Esophagus squamous epithelium (tissue), 4 donors: ENCODE data around the gene TRPC6.

Source experiments
- POLR2A ChIP-seq, 4 donors: fragments of 450-650 bp; IDR thresholded peaks; one replicate each; pipeline ENCODE4 v1.6.1; 2017; ENCODE audit warnings: antibody characterized with exemption in 4 of 4, mild to moderate bottlenecking in 4 of 4, moderate library complexity in 3 of 4
- TF ChIP-seq, protein P1 (sequence below), 6 experiments: fragments of 450-650 bp in 4 of 6; fragments of 200-600 bp in 2 of 6; sonication (generic) in 2 of 6; IDR thresholded peaks; one replicate each; pipeline ENCODE4 v1.5.1; 2016 to 2019; ENCODE audit warnings: antibody characterized with exemption in 6 of 6, mild to moderate bottlenecking in 4 of 6, moderate library complexity in 4 of 6

GRCh38 chr11:101574886-101575285, 8.9 kb downstream of the TRPC6 start:
- TF ChIP-seq, protein P1, sequence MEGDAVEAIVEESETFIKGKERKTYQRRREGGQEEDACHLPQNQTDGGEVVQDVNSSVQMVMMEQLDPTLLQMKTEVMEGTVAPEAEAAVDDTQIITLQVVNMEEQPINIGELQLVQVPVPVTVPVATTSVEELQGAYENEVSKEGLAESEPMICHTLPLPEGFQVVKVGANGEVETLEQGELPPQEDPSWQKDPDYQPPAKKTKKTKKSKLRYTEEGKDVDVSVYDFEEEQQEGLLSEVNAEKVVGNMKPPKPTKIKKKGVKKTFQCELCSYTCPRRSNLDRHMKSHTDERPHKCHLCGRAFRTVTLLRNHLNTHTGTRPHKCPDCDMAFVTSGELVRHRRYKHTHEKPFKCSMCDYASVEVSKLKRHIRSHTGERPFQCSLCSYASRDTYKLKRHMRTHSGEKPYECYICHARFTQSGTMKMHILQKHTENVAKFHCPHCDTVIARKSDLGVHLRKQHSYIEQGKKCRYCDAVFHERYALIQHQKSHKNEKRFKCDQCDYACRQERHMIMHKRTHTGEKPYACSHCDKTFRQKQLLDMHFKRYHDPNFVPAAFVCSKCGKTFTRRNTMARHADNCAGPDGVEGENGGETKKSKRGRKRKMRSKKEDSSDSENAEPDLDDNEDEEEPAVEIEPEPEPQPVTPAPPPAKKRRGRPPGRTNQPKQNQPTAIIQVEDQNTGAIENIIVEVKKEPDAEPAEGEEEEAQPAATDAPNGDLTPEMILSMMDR (IDR thresholded peaks at IDR 0.05), result no peak
- no peak for TF ChIP-seq POLR2A (IDR thresholded peaks at IDR 0.05)
